ENCODE results near the gene NMNAT3.
"Not testable (repeated sequence)": the region's sequence is repeated elsewhere in the genome, so short reads cannot be mapped to it uniquely, and the experiment has no call there.

Gene NMNAT3

GRCh38 chr3:139601191-139601961 lies 76.4 kb downstream of the NMNAT3 start:
- Histone ChIP-seq H3K27ac (no peak overlapping the region), H3K36me3 (no peaks in the 10 kb centered on the region), H3K4me1 (ENCODE audit: control insufficient read depth in 1 of 2, insufficient read depth in 1 of 2, low read depth in 1 of 2, low read length in 1 of 2) (no peaks in the 10 kb centered on the region), H3K4me3 (ENCODE audit: low read depth in 1 of 2, low read length in 1 of 2) (no peak overlapping the region), H3K9me3 (no peaks in the 10 kb centered on the region), H3K27me3 (no peaks in the 10 kb centered on the region)
- TF ChIP-seq, protein P1, sequence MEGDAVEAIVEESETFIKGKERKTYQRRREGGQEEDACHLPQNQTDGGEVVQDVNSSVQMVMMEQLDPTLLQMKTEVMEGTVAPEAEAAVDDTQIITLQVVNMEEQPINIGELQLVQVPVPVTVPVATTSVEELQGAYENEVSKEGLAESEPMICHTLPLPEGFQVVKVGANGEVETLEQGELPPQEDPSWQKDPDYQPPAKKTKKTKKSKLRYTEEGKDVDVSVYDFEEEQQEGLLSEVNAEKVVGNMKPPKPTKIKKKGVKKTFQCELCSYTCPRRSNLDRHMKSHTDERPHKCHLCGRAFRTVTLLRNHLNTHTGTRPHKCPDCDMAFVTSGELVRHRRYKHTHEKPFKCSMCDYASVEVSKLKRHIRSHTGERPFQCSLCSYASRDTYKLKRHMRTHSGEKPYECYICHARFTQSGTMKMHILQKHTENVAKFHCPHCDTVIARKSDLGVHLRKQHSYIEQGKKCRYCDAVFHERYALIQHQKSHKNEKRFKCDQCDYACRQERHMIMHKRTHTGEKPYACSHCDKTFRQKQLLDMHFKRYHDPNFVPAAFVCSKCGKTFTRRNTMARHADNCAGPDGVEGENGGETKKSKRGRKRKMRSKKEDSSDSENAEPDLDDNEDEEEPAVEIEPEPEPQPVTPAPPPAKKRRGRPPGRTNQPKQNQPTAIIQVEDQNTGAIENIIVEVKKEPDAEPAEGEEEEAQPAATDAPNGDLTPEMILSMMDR (IDR thresholded peaks at IDR 0.05): no peak

GRCh38 chr3:139597947-139598346 lies 79.8 kb downstream of the NMNAT3 start:
- Histone ChIP-seq H3K27ac (no peak overlapping the region), H3K4me3 (ENCODE audit: low read depth in 1 of 2, low read length in 1 of 2) (no peak overlapping the region), H3K36me3 (no peaks in the 10 kb centered on the region), H3K4me1 (ENCODE audit: control insufficient read depth in 1 of 2, insufficient read depth in 1 of 2, low read depth in 1 of 2, low read length in 1 of 2) (no peaks in the 10 kb centered on the region), H3K9me3 (no peaks in the 10 kb centered on the region), H3K27me3 (no peaks in the 10 kb centered on the region)
- TF ChIP-seq, protein P1 (IDR thresholded peaks at IDR 0.05): no peak

DNA sequence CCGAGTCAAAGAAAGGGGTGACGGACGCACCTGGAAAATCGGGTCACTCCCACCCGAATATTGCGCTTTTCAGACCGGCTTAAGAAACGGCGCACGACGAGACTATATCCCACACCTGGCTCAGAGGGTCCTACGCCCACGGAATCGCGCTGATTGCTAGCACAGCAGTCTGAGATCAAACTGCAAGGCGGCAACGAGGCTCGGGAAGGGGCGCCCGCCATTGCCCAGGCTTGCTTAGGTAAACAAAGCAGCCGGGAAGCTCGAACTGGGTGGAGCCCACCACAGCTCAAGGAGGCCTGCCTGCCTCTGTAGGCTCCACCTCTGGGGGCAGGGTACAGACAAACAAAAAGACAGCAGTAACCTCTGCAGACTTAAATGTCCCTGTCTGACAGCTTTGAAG lies 86.6 kb downstream of the NMNAT3 start:
- H3K9me3 ChIP-seq; H3K27me3 ChIP-seq; H3K27ac ChIP-seq; H3K4me3 ChIP-seq (ENCODE audit: low read depth in 1 of 2, low read length in 1 of 2); H3K4me1 ChIP-seq (ENCODE audit: control insufficient read depth in 1 of 2, insufficient read depth in 1 of 2, low read depth in 1 of 2, low read length in 1 of 2); H3K36me3 ChIP-seq: not testable (repeated sequence)

DNA sequence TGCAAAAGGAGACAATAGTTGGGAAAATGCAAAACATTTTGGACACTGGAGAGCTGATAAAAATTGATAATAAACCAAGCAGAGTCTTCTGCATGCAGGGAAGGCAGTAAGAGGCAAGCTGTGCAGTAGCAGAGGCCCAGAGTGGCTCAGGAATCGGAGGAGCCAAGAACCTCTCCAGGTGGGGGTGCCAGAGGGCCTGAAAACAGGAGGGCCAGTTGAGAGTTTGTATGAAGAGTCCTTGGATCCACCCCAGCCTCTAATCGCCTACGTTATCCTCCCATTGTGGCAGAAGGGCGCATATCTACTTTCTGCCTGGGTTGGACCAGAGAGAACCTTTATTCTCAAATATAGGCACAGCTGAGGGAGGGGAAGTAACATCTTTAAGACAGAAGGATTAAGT lies 89.3 kb downstream of the NMNAT3 start:
- no peaks in the 10 kb centered on the region for H3K36me3 ChIP-seq
- no peaks in the 10 kb centered on the region for H3K9me3 ChIP-seq
- H3K27ac ChIP-seq: no peak overlapping the region
- no peaks in the 10 kb centered on the region for H3K27me3 ChIP-seq
- H3K4me1 ChIP-seq (ENCODE audit: control insufficient read depth in 1 of 2, insufficient read depth in 1 of 2, low read depth in 1 of 2, low read length in 1 of 2): no peaks in the 10 kb centered on the region
- TF ChIP-seq, protein P1 (IDR thresholded peaks at IDR 0.05): no peak
- no peak overlapping the region for H3K4me3 ChIP-seq (ENCODE audit: low read depth in 1 of 2, low read length in 1 of 2)

- no peaks in the 10 kb centered on the region for H3K27me3 ChIP-seq
- no peaks in the 10 kb centered on the region for H3K4me1 ChIP-seq (ENCODE audit: control insufficient read depth in 1 of 2, insufficient read depth in 1 of 2, low read depth in 1 of 2, low read length in 1 of 2)
- H3K27ac ChIP-seq: no peak overlapping the region
- no peaks in the 10 kb centered on the region for H3K9me3 ChIP-seq
- no peak overlapping the region for H3K4me3 ChIP-seq (ENCODE audit: low read depth in 1 of 2, low read length in 1 of 2)
- no peaks in the 10 kb centered on the region for H3K36me3 ChIP-seq
- TF ChIP-seq, protein P1 (IDR thresholded peaks at IDR 0.05): no peak
These were observed 90.0 kb downstream of the NMNAT3 start for GRCh38 chr3:139587797-139588196.

DNA sequence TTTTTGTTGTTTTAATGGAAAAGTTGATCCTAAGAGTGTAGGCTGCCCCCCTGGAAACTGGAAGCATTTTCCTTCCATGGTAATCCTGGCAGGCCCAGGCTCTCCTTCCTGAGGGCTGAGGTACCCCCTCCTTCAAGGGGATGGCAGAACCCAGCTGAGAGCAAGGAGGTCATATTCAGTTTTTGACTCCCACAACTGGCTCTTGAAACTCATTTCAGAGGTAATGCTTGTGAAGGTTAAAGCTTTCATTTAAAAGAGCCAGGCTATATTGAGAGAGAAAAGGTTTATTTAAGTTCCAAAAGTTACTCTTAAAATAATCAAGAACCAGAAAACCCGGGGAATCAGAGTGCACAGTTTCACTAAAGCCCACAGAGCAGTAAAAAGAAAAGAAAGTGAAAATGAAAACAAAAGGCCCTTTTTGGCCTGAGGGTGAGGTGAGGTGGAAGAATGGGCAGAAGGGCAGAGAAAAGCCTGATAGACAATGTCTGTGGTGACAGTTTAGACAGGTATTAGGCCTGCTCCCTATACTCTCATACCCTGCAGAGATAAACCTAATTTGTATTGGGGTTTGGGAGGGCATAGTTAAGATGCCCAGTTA lies 91.3 kb downstream of the NMNAT3 start:
- Histone ChIP-seq H3K4me3 (ENCODE audit: low read depth in 1 of 2, low read length in 1 of 2) (no peak overlapping the region), H3K27ac (no peak overlapping the region), H3K36me3 (no peaks in the 10 kb centered on the region), H3K9me3 (no peaks in the 10 kb centered on the region), H3K4me1 (ENCODE audit: control insufficient read depth in 1 of 2, insufficient read depth in 1 of 2, low read depth in 1 of 2, low read length in 1 of 2) (no peaks in the 10 kb centered on the region), H3K27me3 (no peaks in the 10 kb centered on the region)
- TF ChIP-seq, protein P1 (IDR thresholded peaks at IDR 0.05): no peak
